Colonic mucosa (tissue), 4 donors: ENCODE measurements around the gene CELA2B. TPM values are rescaled to one million over a fixed set of nuclear protein-coding genes. Genes with fewer than 3 reads are reported as not detected.
A peak's percentile ranks its signal among the peaks of the same experiment; 100 is the strongest.

Experiments used
- DNase-seq: peaks from one replicate; pipeline ENCODE4 v3.0.0-alpha.2; 2020
- H3K27ac ChIP-seq: fragments of 200-600 bp; one replicate; pipeline ENCODE4 v1.8.0; 2021
- H3K27me3 ChIP-seq: fragments of 200-600 bp; one replicate; pipeline ENCODE4 v1.8.0; 2021
- H3K36me3 ChIP-seq: fragments of 200-600 bp; one replicate; pipeline ENCODE4 v1.8.0; 2021
- H3K4me1 ChIP-seq: fragments of 200-600 bp; one replicate; pipeline ENCODE4 v1.8.0; 2021; ENCODE audit warnings: mild to moderate bottlenecking
- H3K4me3 ChIP-seq: fragments of 200-600 bp; one replicate; pipeline ENCODE4 v1.8.0; 2021
- H3K9ac ChIP-seq, 2 donors: one replicate each; pipeline ENCODE4 v1.7.0; 2013; ENCODE audit warnings: control low read depth in 2 of 2, low read depth in 2 of 2, low read length in 2 of 2
- H3K9me3 ChIP-seq: fragments of 200-600 bp; one replicate; pipeline ENCODE4 v1.8.0; 2021
- intact Hi-C: fragments of 100-400 bp; cut with DNase I; formaldehyde crosslinking; loops from one replicate; pipeline ENCODE4 v1.14.1; 2022
- total RNA-seq, 2 donors: library from RNA; stranded (reverse); fragmentation: NEBNext Ultra II Directional in 1 of 2; extraction: Animal tissue kit (Norgen Biotek cat#: 25700) in 1 of 2; gene quantifications; one replicate each; pipeline ENCODE4 v1.2.1, GENCODE V29; 2021
- TF ChIP-seq, protein P1 (sequence below): fragments of 200-600 bp; IDR thresholded peaks from one replicate; pipeline ENCODE4 v1.8.0; 2022; ENCODE audit warnings: antibody characterized with exemption, mild to moderate bottlenecking
- donor health status: healthy.
- donor health status: DM: no; HTN: no; CAD: no.
- donor health status: DM: no; HTN: no; CAD: no.

The CELA2B gene
- total RNA-seq, 2 donors from 2014 or later, result 1.1 TPM; not detected in 1

DNA sequence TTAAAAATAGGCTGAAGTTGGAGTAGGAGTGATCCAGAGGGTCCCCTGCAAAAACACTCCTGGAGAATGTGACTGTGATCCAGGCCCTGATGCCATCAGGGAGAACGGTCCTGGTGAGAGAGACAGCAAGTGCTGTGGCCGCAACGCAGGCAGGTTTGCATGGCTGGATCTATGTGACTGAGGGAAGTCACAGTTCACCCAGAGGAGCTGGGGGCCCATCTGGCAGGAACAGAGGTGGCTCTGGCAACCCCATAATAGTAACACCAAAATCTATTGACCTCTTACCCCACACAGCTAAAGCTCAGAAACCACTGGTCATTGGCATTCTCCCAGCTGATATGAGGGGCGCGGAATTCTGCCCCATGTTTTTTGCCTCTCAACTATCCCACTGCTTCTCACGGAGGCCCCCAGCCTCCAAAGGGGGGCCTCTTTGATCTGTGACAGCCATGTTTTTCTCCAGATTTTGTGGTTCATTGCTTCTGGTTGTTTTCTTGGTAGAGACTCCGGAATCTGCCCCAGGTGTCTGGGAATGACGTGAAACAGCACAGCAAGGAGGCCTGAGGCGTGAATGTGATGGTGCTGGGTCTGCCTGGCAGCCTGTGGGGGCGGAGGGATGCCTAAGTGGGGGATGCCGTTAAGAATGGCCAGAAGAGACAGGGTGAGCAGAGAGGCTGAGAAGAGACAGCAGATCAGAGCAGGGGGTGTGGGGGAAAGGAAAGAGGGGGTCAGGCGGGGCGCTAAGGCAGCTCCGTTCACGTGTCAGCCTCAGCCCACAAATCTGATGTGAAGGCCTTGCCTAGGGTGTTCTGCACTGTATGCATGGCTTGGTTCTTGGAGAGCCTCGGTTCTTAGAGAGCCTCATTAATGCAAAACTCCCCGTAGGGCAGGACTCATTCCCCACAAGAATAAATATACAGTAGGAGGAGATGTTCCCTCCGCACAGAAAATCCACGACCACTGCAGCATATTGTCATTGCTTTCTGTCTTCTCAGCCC, 24.6 kb downstream of the CELA2B start:
- no peaks in the 10 kb centered on the region for H3K4me1 ChIP-seq
- TF ChIP-seq, protein P1, sequence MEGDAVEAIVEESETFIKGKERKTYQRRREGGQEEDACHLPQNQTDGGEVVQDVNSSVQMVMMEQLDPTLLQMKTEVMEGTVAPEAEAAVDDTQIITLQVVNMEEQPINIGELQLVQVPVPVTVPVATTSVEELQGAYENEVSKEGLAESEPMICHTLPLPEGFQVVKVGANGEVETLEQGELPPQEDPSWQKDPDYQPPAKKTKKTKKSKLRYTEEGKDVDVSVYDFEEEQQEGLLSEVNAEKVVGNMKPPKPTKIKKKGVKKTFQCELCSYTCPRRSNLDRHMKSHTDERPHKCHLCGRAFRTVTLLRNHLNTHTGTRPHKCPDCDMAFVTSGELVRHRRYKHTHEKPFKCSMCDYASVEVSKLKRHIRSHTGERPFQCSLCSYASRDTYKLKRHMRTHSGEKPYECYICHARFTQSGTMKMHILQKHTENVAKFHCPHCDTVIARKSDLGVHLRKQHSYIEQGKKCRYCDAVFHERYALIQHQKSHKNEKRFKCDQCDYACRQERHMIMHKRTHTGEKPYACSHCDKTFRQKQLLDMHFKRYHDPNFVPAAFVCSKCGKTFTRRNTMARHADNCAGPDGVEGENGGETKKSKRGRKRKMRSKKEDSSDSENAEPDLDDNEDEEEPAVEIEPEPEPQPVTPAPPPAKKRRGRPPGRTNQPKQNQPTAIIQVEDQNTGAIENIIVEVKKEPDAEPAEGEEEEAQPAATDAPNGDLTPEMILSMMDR, result no peak
- H3K27ac ChIP-seq, result no peak overlapping the region
- no peaks in the 10 kb centered on the region for H3K27me3 ChIP-seq
- DNase-seq, result no peak
- H3K9me3 ChIP-seq, result no peaks in the 10 kb centered on the region
- H3K9ac ChIP-seq, result no peak overlapping the region
- no peaks in the 10 kb centered on the region for H3K36me3 ChIP-seq
- no peak overlapping the region for H3K4me3 ChIP-seq
- intact Hi-C loops, result loop anchor here (5.0 kb wide), 1 partner anchor 183 kb away; no protein-coding TSS in a partner anchor

DNA sequence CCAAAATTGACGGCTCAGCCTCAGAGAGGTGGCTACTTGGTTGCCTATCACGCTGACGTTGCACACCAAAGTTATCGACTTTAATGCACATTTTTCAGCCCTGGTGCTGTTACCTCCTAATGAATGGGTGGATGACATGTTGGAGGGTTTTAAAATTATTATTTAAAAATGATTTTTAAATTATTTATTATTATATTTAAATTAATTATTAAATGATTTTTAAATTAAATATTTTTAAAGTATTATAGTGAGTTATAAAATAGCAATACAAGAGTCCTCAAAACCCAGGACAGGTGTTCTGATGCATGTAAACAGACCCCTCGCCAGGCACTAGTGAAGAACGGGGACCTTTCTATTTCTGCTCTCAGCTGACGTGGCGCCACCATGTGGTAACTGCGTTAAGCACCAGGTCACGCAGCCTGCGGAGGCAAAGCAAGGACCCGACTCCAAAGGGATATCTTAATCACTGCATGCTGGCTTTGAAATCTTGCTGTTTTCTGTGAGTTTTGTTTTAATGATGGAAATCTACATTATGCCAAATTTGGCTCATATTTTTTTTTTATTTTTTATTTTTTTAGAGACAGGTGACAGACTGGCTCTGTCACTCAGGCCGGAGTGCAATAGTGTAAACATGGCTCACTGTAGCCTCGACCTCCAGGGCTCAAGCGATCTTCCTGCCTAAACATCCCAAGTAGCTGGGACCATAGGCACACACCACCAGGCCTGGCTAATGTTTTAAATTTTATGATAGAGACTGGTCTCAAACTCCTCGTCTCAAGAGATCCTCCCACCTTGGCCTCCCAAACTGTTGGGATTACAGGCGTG, 25.5 kb downstream of the CELA2B start:
- H3K9me3 ChIP-seq, result no peaks in the 10 kb centered on the region
- DNase-seq, result peak; percentile 66
- H3K4me3 ChIP-seq, result no peak overlapping the region
- TF ChIP-seq, protein P1, result peak; percentile 79
- intact Hi-C loops, result loop anchor here (5.0 kb wide), 1 partner anchor 184 kb away; no protein-coding TSS in a partner anchor
- H3K36me3 ChIP-seq, result no peaks in the 10 kb centered on the region
- no peak overlapping the region for H3K9ac ChIP-seq
- H3K27ac ChIP-seq, result no peak overlapping the region
- H3K27me3 ChIP-seq, result no peaks in the 10 kb centered on the region
- no peaks in the 10 kb centered on the region for H3K4me1 ChIP-seq

GRCh38 chr1:15504436-15504835, 28.5 kb downstream of the CELA2B start:
- intact Hi-C loops, result loop anchor here (5.0 kb wide), 1 partner anchor 187 kb away; no protein-coding TSS in a partner anchor
- H3K9me3 ChIP-seq, result no peaks in the 10 kb centered on the region
- no peak overlapping the region for H3K9ac ChIP-seq
- no peak overlapping the region for H3K27ac ChIP-seq
- H3K4me1 ChIP-seq, result no peaks in the 10 kb centered on the region
- H3K4me3 ChIP-seq, result no peak overlapping the region
- TF ChIP-seq, protein P1, result no peak
- no peaks in the 10 kb centered on the region for H3K36me3 ChIP-seq
- no peak for DNase-seq
- H3K27me3 ChIP-seq, result no peaks in the 10 kb centered on the region

GRCh38 chr1:15506831-15507230, 30.9 kb downstream of the CELA2B start:
- H3K4me1 ChIP-seq, result no peaks in the 10 kb centered on the region
- no peak overlapping the region for H3K9ac ChIP-seq
- no peaks in the 10 kb centered on the region for H3K27me3 ChIP-seq
- H3K27ac ChIP-seq, result no peak overlapping the region
- no peak overlapping the region for H3K4me3 ChIP-seq
- no peaks in the 10 kb centered on the region for H3K36me3 ChIP-seq
- intact Hi-C loops, result no loop called here
- TF ChIP-seq, protein P1, result no peak
- DNase-seq, result no peak
- no peaks in the 10 kb centered on the region for H3K9me3 ChIP-seq

DNA sequence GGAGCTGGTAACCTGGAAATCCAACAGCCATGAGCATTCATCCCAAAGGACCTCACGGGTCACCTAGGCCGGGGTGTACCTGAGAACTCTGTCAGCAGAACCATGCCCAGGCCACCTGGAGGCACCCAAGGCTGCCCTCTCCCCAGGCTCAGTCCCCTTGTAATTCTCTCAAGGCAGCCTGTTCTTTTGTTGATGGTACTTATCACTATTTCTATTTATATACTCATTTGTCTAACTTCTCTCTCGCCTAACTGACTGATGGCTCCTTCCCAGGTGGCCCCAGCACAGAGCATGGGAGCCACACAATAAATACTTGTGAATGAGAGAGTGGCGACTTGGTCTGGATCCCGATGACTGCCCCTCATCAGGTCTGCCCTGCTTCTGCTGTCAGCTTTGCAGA, 31.4 kb downstream of the CELA2B start:
- no peak for DNase-seq
- H3K4me1 ChIP-seq, result no peaks in the 10 kb centered on the region
- no peaks in the 10 kb centered on the region for H3K9me3 ChIP-seq
- TF ChIP-seq, protein P1, result no peak
- H3K4me3 ChIP-seq, result no peak overlapping the region
- no peaks in the 10 kb centered on the region for H3K27me3 ChIP-seq
- no peak overlapping the region for H3K9ac ChIP-seq
- intact Hi-C loops, result no loop called here
- no peak overlapping the region for H3K27ac ChIP-seq
- H3K36me3 ChIP-seq, result no peaks in the 10 kb centered on the region
